Hematopoietic multipotent progenitor cell treated with erythropoietin and hydrocortisone succinate and interleukin-3 and kit ligand, for 4 days (in vitro differentiated cells): ENCODE results near the gene AIRE.

Experiments
- DNase-seq: peaks from one replicate; pipeline ENCODE4 v3.0.0-alpha.2; 2015

Gene AIRE

GRCh38 chr21:44325386-44326271 is 40.0 kb downstream of the AIRE start:
- DNase-seq = no peak

- DNase-seq = no peak
These were observed 40.6 kb downstream of the AIRE start for GRCh38 chr21:44326272-44326647.

- DNase-seq = no peak
These were observed 41.3 kb downstream of the AIRE start for GRCh38 chr21:44326716-44327602.

- no peak for DNase-seq
These were observed 41.9 kb downstream of the AIRE start for GRCh38 chr21:44327603-44327974.

- no peak for DNase-seq
These were observed 42.7 kb downstream of the AIRE start for GRCh38 chr21:44328242-44328895.

GRCh38 chr21:44329086-44329889 is 43.6 kb downstream of the AIRE start:
- DNase-seq = no peak

- DNase-seq = no peak
These were observed 44.5 kb downstream of the AIRE start for GRCh38 chr21:44329971-44330681.

- DNase-seq = no peak
These were observed 45.0 kb downstream of the AIRE start for GRCh38 chr21:44330698-44331097.

GRCh38 chr21:44331209-44331608 is 45.5 kb downstream of the AIRE start:
- no peak for DNase-seq

- DNase-seq = no peak
These were observed 46.1 kb downstream of the AIRE start for GRCh38 chr21:44331650-44332307.

- no peak for DNase-seq
These were observed 46.7 kb downstream of the AIRE start for GRCh38 chr21:44332383-44332782.

GRCh38 chr21:44332965-44333364 is 47.3 kb downstream of the AIRE start:
- no peak for DNase-seq

GRCh38 chr21:44333509-44334328 is 48.0 kb downstream of the AIRE start:
- DNase-seq = no peak

GRCh38 chr21:44334329-44335030 is 48.8 kb downstream of the AIRE start:
- DNase-seq = no peak

- DNase-seq = no peak
These were observed 49.8 kb downstream of the AIRE start for GRCh38 chr21:44335266-44336059.

- no peak for DNase-seq
These were observed 51.8 kb downstream of the AIRE start for GRCh38 chr21:44337449-44337848.

- DNase-seq = peak; percentile 48
These were observed 52.5 kb downstream of the AIRE start for GRCh38 chr21:44337941-44338895.
